IMR-90 (cell line): ENCODE measurements around the gene LGI1. TPM values are rescaled to one million over a fixed set of nuclear protein-coding genes. Genes with fewer than 3 reads are reported as not detected.

ENCODE experiments used
- ATAC-seq: fragments of 200-7000 bp; cut with Tn5 transposase; 2 replicates; pipeline ENCODE4 v1.9.1; 2020; ENCODE audit warnings: low read depth, mild to moderate bottlenecking, moderate library complexity
- BruUV-seq: library from RNA; stranded (reverse); fragments of 400-500 nt; replicated peaks from 2 replicates; lab custom pipeline; 2021; lab: Mats Ljungman, UMichigan
- CTCF ChIA-PET: fragments of 300-600 bp; formaldehyde crosslinking; extraction: SDS; loops from one replicate; lab custom pipeline; 2021; ENCODE audit warnings: antibody characterized with exemption; lab: Yijun Ruan, JAX
- POLR2A ChIA-PET: fragments of 300-600 bp; sonication (Branson Sonifier 250); formaldehyde crosslinking; loops from one replicate; lab custom pipeline; 2022; ENCODE audit warnings: antibody characterized with exemption; ENCODE audit not compliant: unreplicated experiment; lab: Charles Lee
- DNase-seq: peaks from one replicate; pipeline ENCODE4 v3.0.0; 2013
- H2AFZ ChIP-seq: replicated peaks from 2 replicates; pipeline ENCODE3; 2013; ENCODE audit warnings: low read length, mild to moderate bottlenecking; ENCODE audit not compliant: poor library complexity
- H2AK5ac ChIP-seq: 2 replicates; pipeline ENCODE4 v1.6.1; 2013; ENCODE audit warnings: low read depth, low read length, inconsistent platforms
- H2AK9ac ChIP-seq: replicated peaks from 2 replicates; pipeline ENCODE3; 2013; ENCODE audit warnings: mild to moderate bottlenecking, low read depth, low read length, moderate library complexity; ENCODE audit not compliant: poor library complexity
- H2BK120ac ChIP-seq: 2 replicates; pipeline ENCODE4 v1.6.1; 2013; ENCODE audit warnings: low read depth, low read length, inconsistent platforms
- H2BK15ac ChIP-seq: 3 replicates; pipeline ENCODE4 v1.6.1; 2013; ENCODE audit warnings: low read depth, low read length, inconsistent platforms
- H2BK20ac ChIP-seq: 2 replicates; pipeline ENCODE4 v1.6.1; 2013; ENCODE audit warnings: low read depth, mild to moderate bottlenecking, inconsistent platforms, low read length, moderate library complexity
- H2BK5ac ChIP-seq: 2 replicates; pipeline ENCODE4 v1.6.1; 2013; ENCODE audit warnings: mild to moderate bottlenecking, low read depth, low read length, inconsistent platforms; ENCODE audit not compliant: poor library complexity, severe bottlenecking
- H3K14ac ChIP-seq: replicated peaks from 2 replicates; pipeline ENCODE4 v1.6.1; 2013; ENCODE audit warnings: low read depth, low read length, inconsistent platforms
- H3K18ac ChIP-seq: 2 replicates; pipeline ENCODE4 v1.6.1; 2013; ENCODE audit warnings: low read depth, low read length, control low read depth
- H3K23ac ChIP-seq: 2 replicates; pipeline ENCODE4 v1.6.1; 2013; ENCODE audit warnings: low read depth, low read length, inconsistent platforms
- H3K27ac ChIP-seq: 2 replicates; pipeline ENCODE4 v1.5.1; 2013; ENCODE audit warnings: mild to moderate bottlenecking, control low read depth, low read length; ENCODE audit not compliant: insufficient read depth
- H3K27me3 ChIP-seq: 2 replicates; pipeline ENCODE4 v1.6.1; 2013; ENCODE audit warnings: low read length; ENCODE audit not compliant: control insufficient read depth, insufficient read depth
- H3K36me3 ChIP-seq: 2 replicates; pipeline ENCODE4 v1.6.1; 2013; ENCODE audit warnings: low read length, mixed read lengths; ENCODE audit not compliant: control insufficient read depth, insufficient read depth
- H3K4ac ChIP-seq: 2 replicates; pipeline ENCODE4 v1.6.1; 2013; ENCODE audit warnings: low read depth, low read length, inconsistent platforms
- H3K4me1 ChIP-seq: 2 replicates; pipeline ENCODE4 v1.6.1; 2013; ENCODE audit warnings: low read length, mixed read lengths; ENCODE audit not compliant: control insufficient read depth, insufficient read depth
- H3K4me2 ChIP-seq: 2 replicates; pipeline ENCODE4 v1.6.1; 2013; ENCODE audit warnings: low read depth, mild to moderate bottlenecking, control low read depth, low read length, moderate library complexity
- H3K4me3 ChIP-seq: 2 replicates; pipeline ENCODE4 v1.5.1; 2013; ENCODE audit warnings: low read depth, mild to moderate bottlenecking, control low read depth, low read length, moderate library complexity; ENCODE audit not compliant: insufficient read depth
- H3K56ac ChIP-seq: 2 replicates; pipeline ENCODE4 v1.6.1; 2013; ENCODE audit warnings: low read length, inconsistent platforms; ENCODE audit not compliant: insufficient read depth; ENCODE audit errors: extremely low read depth
- H3K79me1 ChIP-seq, 2 experiments: 2 replicates each; pipeline ENCODE4 v1.6.1; 2013; ENCODE audit warnings: low read length in 2 of 2, inconsistent platforms in 1 of 2, low read depth in 1 of 2
- H3K9ac ChIP-seq: 2 replicates; pipeline ENCODE4 v1.6.1; 2013; ENCODE audit warnings: low read depth, low read length, control low read depth
- H3K9me1 ChIP-seq: 2 replicates; pipeline ENCODE4 v1.6.1; 2013; ENCODE audit warnings: low read length, inconsistent platforms; ENCODE audit not compliant: insufficient read depth
- H3K9me3 ChIP-seq: 2 replicates; pipeline ENCODE4 v1.6.1; 2013; ENCODE audit warnings: low read length; ENCODE audit not compliant: control insufficient read depth, insufficient read depth
- H4K20me1 ChIP-seq: 2 replicates; pipeline ENCODE4 v1.6.1; 2013; ENCODE audit warnings: low read length, inconsistent platforms; ENCODE audit not compliant: insufficient read depth
- H4K5ac ChIP-seq: 2 replicates; pipeline ENCODE4 v1.6.1; 2013; ENCODE audit warnings: mild to moderate bottlenecking, low read depth, low read length, control low read depth
- H4K8ac ChIP-seq, 2 experiments: 2 replicates each; pipeline ENCODE4 v1.6.1; 2013; ENCODE audit warnings: low read depth in 2 of 2, low read length in 2 of 2, control low read depth in 1 of 2, inconsistent platforms in 1 of 2
- H4K91ac ChIP-seq: 2 replicates; pipeline ENCODE4 v1.6.1; 2013; ENCODE audit warnings: low read depth, low read length, inconsistent platforms; ENCODE audit not compliant: insufficient read depth
- BHLHE40 ChIP-seq: fragments of 150-350 bp; IDR thresholded peaks from 2 replicates; pipeline ENCODE4 v1.6.1; 2016; ENCODE audit warnings: mild to moderate bottlenecking, low read depth, low read length
- CHD1 ChIP-seq: IDR thresholded peaks from 2 replicates; pipeline ENCODE4 v1.6.1; 2012; ENCODE audit warnings: low read depth, low read length, improper control_type of control experiment
- CTCF ChIP-seq: conservative IDR thresholded peaks from 2 replicates; pipeline ENCODE4 v1.5.1; 2012; ENCODE audit warnings: mild to moderate bottlenecking, low read depth, low read length, improper control_type of control experiment
- FOS ChIP-seq: fragments of 150-350 bp; IDR thresholded peaks from 2 replicates; pipeline ENCODE4 v1.6.1; 2016; ENCODE audit warnings: low read depth, low read length
- MAZ ChIP-seq: IDR thresholded peaks from 2 replicates; pipeline ENCODE4 v1.6.1; 2012; ENCODE audit warnings: low read depth, mild to moderate bottlenecking, low read length, improper control_type of control experiment, moderate library complexity, borderline replicate concordance
- MXI1 ChIP-seq: IDR thresholded peaks from 2 replicates; pipeline ENCODE4 v1.6.1; 2012; ENCODE audit warnings: low read depth, mild to moderate bottlenecking, low read length, moderate library complexity, borderline replicate concordance
- NFE2L2 ChIP-seq: fragments of 150-350 bp; IDR thresholded peaks from 2 replicates; pipeline ENCODE4 v1.6.1; 2016; ENCODE audit warnings: low read depth, mild to moderate bottlenecking, low read length
- POLR2A ChIP-seq: IDR thresholded peaks from 2 replicates; pipeline ENCODE4 v1.6.1; 2012; ENCODE audit warnings: mild to moderate bottlenecking, low read depth, low read length
- RFX5 ChIP-seq: IDR thresholded peaks from 2 replicates; pipeline ENCODE4 v1.8.0; 2012; ENCODE audit warnings: low read depth, mild to moderate bottlenecking, low read length, moderate library complexity
- whole genome bisulfite sequencing, 2 experiments: methylation state at CpG; one replicate each; pipeline versions ENCODE4 v1.1.5 to v1.1.7; 2013; ENCODE audit warnings: missing lambda C conversion rate in 2 of 2; ENCODE audit not compliant: insufficient read length in 1 of 2; ENCODE audit errors: extremely low coverage in 2 of 2; 5-methylcytosine and 5-hydroxymethylcytosine counted together
- dilution Hi-C: fragments of 300-500 bp; cut with HindIII; formaldehyde crosslinking; loops from one replicate; pipeline ENCODE4 v1.14.3; 2018; ENCODE audit warnings: low sequenced_read_pairs; ENCODE audit not compliant: unreplicated experiment
- in situ Hi-C: fragments of 300-500 bp; cut with MboI; formaldehyde crosslinking; loops from 3 replicates; pipeline ENCODE4 v1.14.3; 2019; ENCODE audit warnings: low sequenced_read_pairs, inconsistent platforms, mixed read lengths
- intact Hi-C: fragments of 100-400 bp; cut with micrococcal nuclease; formaldehyde crosslinking; loops from 2 replicates; pipeline ENCODE4 v1.10.0; 2022
- polyA plus RNA-seq, 3 experiments: library from polyadenylated mRNA; depleted of rRNA; stranded (reverse); fragments of >200 nt; gene quantifications; 2 replicates each; pipeline ENCODE4 v1.2.3, GENCODE V29; 2012; ENCODE audit warnings: low replicate concordance in 1 of 3
- total RNA-seq: library from RNA; depleted of rRNA; stranded (reverse); fragments of >200 nt; gene quantifications from 2 replicates; pipeline ENCODE4 v1.2.3, GENCODE V29; 2012
- TF ChIP-seq, protein P1 (sequence below): fragments of 150-350 bp; IDR thresholded peaks from 2 replicates; pipeline ENCODE4 v1.6.1; 2017; ENCODE audit warnings: mild to moderate bottlenecking, antibody characterized with exemption, low read length, low read depth
- TF ChIP-seq, protein P2 (sequence below): fragments of 150-350 bp; IDR thresholded peaks from 2 replicates; pipeline ENCODE4 v1.6.1; 2016; ENCODE audit warnings: low read depth, mild to moderate bottlenecking, low read length, moderate library complexity, borderline replicate concordance

The LGI1 gene
- total and polyA plus RNA-seq, 2 of the 4 experiments (the other 2 are of a cell fraction): not detected

DNA sequence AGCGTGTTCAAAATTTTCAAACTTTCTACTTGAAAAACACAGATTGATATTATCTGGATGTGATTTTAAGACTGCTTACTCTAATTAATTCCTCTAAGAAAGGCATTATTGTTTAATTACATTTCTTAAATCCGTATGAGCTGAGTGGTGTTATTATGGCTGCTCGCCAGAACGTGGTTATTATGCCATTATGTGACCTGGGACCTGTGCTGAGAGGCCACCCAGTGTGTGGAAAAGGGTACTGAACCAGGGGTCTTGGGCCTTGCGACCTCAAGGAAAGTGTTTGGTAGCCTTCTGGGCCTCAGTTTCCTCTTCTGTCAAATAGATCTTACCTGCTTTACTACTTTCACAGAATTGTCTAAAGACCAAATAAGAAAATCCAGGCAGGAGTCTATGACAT lies 15.4 kb downstream of the LGI1 start:
- CTCF ChIA-PET: interaction anchor here (0.6 kb wide), 1 partner anchor 691 kb away, joined by 3 read pairs; no protein-coding TSS in a partner anchor

More for the DNA sequence above, 15.4 kb downstream of the LGI1 start:
- Histone ChIP-seq H4K91ac (no peak overlapping the region), H2BK120ac (no peak overlapping the region), H3K18ac (no peak overlapping the region), H2AFZ (no peak overlapping the region), H3K4me1 (no peaks in the 10 kb centered on the region), H2BK5ac (no peak overlapping the region), H4K5ac (no peak overlapping the region), H2BK15ac (no peak overlapping the region), H2AK5ac (no peak overlapping the region), H3K36me3 (no peaks in the 10 kb centered on the region), H3K4me2 (no peak overlapping the region), H3K79me1 (no peaks in the 10 kb centered on the region), H3K56ac (no peak overlapping the region), H3K27ac (no peak overlapping the region), H3K23ac (no peak overlapping the region), H3K9me3 (no peaks in the 10 kb centered on the region), H3K4me3 (no peak overlapping the region), H3K14ac (no peak overlapping the region), H4K8ac (no peak overlapping the region), H3K4ac (no peak overlapping the region), H2BK20ac (no peak overlapping the region), H3K9me1 (no peaks in the 10 kb centered on the region), H3K27me3 (peaks cover 17% of the 10 kb centered on the region), H4K20me1 (no peaks in the 10 kb centered on the region), H2AK9ac (no peak overlapping the region), H3K9ac (no peak overlapping the region)
- WGBS, 2 experiments: no CpG with 5 or more reads among the region's 5 CpGs
- BruUV-seq: no TSS peak
- DNase-seq (no peak), ATAC-seq (no peak)
- POLR2A ChIA-PET: no interaction called here
- dilution Hi-C loops (no loop called here), intact Hi-C loops (no loop called here), in situ Hi-C loops (no loop called here)
- TF ChIP-seq, protein P1, sequence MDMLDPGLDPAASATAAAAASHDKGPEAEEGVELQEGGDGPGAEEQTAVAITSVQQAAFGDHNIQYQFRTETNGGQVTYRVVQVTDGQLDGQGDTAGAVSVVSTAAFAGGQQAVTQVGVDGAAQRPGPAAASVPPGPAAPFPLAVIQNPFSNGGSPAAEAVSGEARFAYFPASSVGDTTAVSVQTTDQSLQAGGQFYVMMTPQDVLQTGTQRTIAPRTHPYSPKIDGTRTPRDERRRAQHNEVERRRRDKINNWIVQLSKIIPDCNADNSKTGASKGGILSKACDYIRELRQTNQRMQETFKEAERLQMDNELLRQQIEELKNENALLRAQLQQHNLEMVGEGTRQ: no peak
- TF ChIP-seq, protein P2, sequence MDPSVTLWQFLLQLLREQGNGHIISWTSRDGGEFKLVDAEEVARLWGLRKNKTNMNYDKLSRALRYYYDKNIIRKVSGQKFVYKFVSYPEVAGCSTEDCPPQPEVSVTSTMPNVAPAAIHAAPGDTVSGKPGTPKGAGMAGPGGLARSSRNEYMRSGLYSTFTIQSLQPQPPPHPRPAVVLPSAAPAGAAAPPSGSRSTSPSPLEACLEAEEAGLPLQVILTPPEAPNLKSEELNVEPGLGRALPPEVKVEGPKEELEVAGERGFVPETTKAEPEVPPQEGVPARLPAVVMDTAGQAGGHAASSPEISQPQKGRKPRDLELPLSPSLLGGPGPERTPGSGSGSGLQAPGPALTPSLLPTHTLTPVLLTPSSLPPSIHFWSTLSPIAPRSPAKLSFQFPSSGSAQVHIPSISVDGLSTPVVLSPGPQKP: no peak
- TF ChIP-seq MXI1 (no peak), RFX5 (no peak), POLR2A (no peak), NFE2L2 (no peak), MAZ (no peak), BHLHE40 (no peak), FOS (no peak), CHD1 (no peak), CTCF (no peak)
